ENCODE data around the gene CATSPERZ.
A peak's percentile ranks its signal among the peaks of the same experiment; 100 is the strongest.

CATSPERZ gene

DNA sequence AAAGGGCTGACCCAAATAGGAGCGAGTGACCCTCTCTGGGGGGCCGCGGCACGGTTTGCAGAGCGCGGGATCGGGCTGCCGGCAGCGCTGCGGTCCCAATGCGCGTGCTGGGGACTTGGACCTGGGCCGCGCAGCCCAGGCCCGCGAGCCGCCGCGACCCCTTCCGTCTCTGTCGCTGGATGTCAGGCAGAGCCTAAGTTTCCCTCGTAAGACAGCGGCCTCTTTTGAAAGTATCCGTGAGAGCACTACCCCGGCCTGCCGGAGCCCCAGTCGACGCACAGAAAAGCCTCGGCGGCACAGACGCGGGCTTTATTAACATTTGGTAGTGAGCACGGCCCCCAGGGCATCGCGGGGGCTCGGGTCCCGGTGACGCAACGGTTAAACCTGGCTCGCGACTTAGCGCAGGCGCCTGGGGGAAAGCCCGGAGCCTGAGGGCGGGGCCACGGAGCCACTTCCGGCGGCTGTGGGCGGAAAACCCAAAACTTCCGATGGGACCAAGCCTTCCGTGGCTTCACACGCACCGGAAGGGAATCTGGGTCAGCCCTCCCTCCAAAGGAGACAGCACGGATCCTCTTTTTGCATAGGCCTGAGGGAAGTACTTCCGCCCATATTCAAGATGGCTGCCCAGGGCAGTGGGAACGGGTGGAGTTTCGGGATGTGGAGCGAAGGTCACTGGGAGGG, 30.5 kb upstream of the CATSPERZ start:
- TF ChIP-seq, protein P1, sequence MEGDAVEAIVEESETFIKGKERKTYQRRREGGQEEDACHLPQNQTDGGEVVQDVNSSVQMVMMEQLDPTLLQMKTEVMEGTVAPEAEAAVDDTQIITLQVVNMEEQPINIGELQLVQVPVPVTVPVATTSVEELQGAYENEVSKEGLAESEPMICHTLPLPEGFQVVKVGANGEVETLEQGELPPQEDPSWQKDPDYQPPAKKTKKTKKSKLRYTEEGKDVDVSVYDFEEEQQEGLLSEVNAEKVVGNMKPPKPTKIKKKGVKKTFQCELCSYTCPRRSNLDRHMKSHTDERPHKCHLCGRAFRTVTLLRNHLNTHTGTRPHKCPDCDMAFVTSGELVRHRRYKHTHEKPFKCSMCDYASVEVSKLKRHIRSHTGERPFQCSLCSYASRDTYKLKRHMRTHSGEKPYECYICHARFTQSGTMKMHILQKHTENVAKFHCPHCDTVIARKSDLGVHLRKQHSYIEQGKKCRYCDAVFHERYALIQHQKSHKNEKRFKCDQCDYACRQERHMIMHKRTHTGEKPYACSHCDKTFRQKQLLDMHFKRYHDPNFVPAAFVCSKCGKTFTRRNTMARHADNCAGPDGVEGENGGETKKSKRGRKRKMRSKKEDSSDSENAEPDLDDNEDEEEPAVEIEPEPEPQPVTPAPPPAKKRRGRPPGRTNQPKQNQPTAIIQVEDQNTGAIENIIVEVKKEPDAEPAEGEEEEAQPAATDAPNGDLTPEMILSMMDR (IDR thresholded peaks at IDR 0.05; ENCODE audit: low read length, missing control alignments): no peak
- peak; percentile 100 for DNase-seq (ENCODE audit: low read depth)
- H3K4me3 ChIP-seq (replicated peaks; ENCODE audit: low read depth, low read length): peak overlapping the region; percentile 84

DNA sequence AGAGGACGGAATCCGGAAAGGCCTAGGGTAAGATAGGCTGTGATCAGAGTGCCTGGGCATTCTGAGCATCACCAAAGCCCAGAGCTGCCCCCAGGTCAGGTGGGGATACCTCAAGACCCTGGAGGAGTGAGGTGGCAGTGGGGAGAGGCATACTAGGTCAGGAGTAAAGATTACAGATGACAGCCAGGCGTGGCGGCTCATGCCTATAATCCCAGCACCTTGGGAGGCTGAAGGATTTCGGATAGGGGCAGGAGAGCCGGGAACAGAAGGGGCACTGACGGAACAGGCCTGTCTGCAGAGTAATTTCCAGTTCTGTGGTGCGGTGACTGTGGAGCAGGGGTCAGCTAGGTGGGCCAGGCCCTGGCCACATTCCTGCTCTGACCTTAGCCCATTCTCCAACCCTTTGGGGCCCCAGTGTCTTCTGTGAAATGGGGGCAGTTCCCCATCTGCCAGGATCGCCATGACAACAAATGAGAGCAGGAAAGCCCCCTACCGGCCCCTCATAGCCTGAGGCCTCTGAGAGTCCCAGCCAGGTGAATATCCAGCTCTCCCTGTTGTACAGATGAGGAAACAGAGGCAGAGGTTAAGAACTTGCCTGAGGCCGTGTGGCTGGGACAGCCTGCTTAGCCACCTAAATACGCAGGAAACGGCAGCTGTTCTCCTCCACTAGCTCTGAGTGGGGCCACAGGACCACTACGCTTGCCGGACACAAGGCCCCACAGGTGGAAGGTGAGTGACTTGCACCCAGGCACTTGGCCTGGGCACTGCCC, 24.9 kb upstream of the CATSPERZ start:
- H3K4me3 ChIP-seq (replicated peaks; ENCODE audit: low read depth, low read length): no peak overlapping the region
- no peak for DNase-seq (ENCODE audit: low read depth)
- TF ChIP-seq, protein P1 (IDR thresholded peaks at IDR 0.05; ENCODE audit: low read length, missing control alignments): no peak

DNA sequence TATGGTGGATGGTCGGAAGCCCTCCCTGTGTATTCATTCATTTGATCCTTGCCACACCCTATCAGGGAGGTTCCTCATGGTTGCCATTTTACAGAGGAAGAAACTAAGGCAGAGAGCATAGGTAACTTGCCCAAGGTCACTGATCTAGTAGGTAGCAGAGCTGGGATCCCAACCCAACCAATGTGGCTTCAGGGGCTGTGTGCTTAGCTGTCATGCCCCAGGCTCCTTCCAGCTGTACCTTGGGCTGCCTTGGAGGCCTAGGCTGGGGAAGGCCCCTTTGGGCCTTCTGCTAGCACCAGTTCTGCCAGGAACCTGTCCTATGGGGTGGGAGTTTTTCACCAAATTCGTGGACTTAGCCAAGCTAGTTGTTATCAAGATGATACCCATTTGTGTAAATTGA, 24.3 kb upstream of the CATSPERZ start:
- DNase-seq (ENCODE audit: low read depth): no peak
- TF ChIP-seq, protein P1 (IDR thresholded peaks at IDR 0.05; ENCODE audit: low read length, missing control alignments): no peak
- no peak overlapping the region for H3K4me3 ChIP-seq (replicated peaks; ENCODE audit: low read depth, low read length)

DNA sequence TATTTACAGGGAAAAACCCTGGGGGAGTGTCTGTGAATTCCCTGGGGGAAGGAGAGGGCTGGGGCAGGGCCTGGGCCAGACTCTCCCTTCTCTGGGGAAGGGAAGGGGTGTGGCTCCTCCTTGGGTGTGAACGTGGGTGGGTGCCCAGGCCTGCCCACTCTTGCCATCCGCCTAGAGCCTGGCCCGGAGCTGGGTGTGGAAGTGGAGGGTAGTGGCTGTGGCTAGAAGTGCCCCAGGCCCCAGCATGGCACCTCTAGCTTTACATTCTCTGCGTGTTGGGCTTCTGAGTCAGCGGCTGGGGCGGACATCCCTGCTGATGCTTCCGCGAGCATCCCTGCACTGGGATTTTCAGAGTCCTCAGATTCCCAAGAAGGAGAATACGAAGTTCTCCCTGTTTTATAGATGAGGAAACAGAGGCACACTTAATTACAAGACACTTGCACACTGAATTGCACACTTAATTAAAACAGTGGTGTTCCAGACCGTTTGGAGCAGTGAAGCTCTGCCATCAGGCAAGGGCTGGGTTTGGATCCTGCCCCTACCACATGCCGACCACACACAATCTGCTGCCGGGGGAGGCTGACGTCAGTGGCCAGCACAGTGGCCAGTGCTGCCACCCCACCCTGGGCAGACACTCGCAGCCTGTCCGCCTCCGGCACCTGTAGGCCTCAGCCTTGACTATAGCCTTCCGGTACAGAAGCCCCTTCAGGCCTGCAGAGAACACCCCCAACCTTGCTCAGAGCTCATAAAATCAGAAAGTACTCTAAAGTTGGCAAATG, 23.3 kb upstream of the CATSPERZ start:
- TF ChIP-seq, protein P1 (IDR thresholded peaks at IDR 0.05; ENCODE audit: low read length, missing control alignments): no peak
- no peak for DNase-seq (ENCODE audit: low read depth)
- H3K4me3 ChIP-seq (replicated peaks; ENCODE audit: low read depth, low read length): no peak overlapping the region

DNA sequence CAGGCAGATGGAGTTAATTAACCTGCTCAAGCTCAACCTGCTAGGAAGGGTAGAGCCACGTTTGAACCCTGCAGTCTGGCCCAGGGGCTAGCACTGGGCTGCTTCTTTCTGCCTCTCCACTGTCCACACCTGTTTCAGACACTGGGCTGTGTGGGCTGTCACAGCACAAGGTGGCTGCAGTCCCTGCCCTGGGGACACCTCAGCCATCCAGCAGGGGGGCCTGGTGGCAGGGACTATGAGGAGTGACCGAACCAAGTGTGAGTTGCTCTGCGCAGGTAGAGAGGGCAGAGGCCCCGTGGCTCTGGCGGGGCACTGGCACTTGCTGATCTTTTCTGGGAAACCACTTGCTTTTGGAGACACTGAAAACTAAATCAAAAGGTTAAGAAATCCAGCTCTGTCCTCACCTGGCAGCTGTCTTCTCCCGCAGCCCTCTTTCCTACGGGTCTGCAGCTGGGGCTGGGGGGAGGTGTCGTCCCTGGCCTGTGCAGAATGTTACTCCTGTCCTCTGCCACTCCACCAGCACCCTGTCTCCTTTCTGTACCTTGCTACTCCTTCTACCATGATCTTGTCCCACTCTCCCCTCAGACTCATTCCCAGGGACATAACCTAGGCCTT, 21.5 kb upstream of the CATSPERZ start:
- no peak for DNase-seq (ENCODE audit: low read depth)
- H3K4me3 ChIP-seq (replicated peaks; ENCODE audit: low read depth, low read length): no peak overlapping the region
- TF ChIP-seq, protein P1 (IDR thresholded peaks at IDR 0.05; ENCODE audit: low read length, missing control alignments): no peak

DNA sequence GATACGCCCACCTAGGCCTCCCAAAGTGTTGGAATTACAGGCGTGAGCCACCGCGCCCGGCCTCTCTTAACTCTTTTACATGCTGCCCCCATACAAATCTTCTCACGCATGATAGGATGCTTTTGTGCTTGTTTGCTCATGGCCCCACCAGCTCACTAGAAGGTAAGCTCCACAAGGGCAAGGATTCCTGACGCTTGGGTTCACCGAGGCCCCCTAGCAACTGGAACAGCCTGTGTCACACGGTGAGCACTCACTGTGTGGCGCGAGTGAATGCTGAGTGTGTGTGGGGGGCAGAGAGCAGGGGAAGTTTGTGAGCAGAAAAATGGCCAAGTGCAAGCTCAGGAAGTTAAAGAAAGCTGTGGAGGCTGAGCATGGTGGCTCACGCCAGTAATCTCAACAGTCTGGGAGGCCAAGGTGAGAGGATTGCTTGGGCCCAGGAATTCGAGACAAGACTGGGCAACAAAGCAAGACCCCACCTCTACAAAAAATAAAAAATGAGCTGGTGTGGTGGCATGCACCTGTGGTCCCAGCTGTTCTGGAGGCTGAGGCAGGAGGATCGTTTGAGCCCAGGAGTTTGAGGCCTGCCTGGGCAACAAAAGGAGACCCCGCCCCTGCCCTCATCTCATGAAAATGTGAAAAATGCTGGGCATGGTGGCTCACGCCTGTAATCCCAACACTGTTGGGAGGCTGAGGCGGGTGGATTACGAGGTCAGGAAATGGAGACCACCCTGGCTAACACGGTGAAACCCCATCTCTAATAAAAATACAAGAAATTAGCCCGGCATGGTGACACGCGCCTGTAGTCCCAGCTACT, 18.0 kb upstream of the CATSPERZ start:
- no peak for DNase-seq (ENCODE audit: low read depth)
- TF ChIP-seq, protein P1 (IDR thresholded peaks at IDR 0.05; ENCODE audit: low read length, missing control alignments): no peak
- H3K4me3 ChIP-seq (replicated peaks; ENCODE audit: low read depth, low read length): no peak overlapping the region

Measured in fibroblast of pulmonary artery (primary cell).